Skeletal muscle tissue (tissue), 4 donors: ENCODE results near the gene PFN3. TPM values are rescaled to one million over a fixed set of nuclear protein-coding genes. Genes with fewer than 3 reads are reported as not detected.
A peak's percentile ranks its signal among the peaks of the same experiment; 100 is the strongest.
"Not testable (repeated sequence)": the region's sequence is repeated elsewhere in the genome, so short reads cannot be mapped to it uniquely, and the experiment has no call there.

Experiments used
- H3K27ac ChIP-seq: one replicate; pipeline ENCODE4 v1.7.0; 2013; ENCODE audit warnings: mild to moderate bottlenecking, low read depth, low read length, inconsistent platforms
- H3K27me3 ChIP-seq, 3 donors: one replicate each; pipeline ENCODE4 v1.7.0; 2013; ENCODE audit warnings: low read length in 3 of 3; ENCODE audit not compliant: control insufficient read depth in 3 of 3, insufficient read depth in 3 of 3
- H3K36me3 ChIP-seq, 3 donors: one replicate each; pipeline ENCODE4 v1.7.0; 2013; ENCODE audit warnings: low read length in 3 of 3; ENCODE audit not compliant: control insufficient read depth in 3 of 3, insufficient read depth in 3 of 3
- H3K4me1 ChIP-seq, 3 donors: one replicate each; pipeline ENCODE4 v1.7.0; 2013; ENCODE audit warnings: low read length in 3 of 3, mild to moderate bottlenecking in 3 of 3; ENCODE audit not compliant: control insufficient read depth in 3 of 3, insufficient read depth in 3 of 3
- H3K4me3 ChIP-seq, 3 donors: one replicate each; pipeline ENCODE4 v1.7.0; 2013; ENCODE audit warnings: low read length in 3 of 3
- H3K9ac ChIP-seq, 3 donors: one replicate each; pipeline ENCODE4 v1.7.0; 2013; ENCODE audit warnings: low read length in 3 of 3, mild to moderate bottlenecking in 3 of 3, moderate library complexity in 2 of 3, low read depth in 1 of 3
- H3K9me3 ChIP-seq, 3 donors: one replicate each; pipeline ENCODE4 v1.7.0; 2013; ENCODE audit warnings: low read length in 3 of 3; ENCODE audit not compliant: control insufficient read depth in 3 of 3
- total RNA-seq: library from RNA; depleted of rRNA; stranded (reverse); fragments of >200 nt; gene quantifications from one replicate; pipeline ENCODE4 v1.2.3, GENCODE V29; 2014
- donor health status: Osteomylitis.

Gene PFN3
- total RNA-seq, 1 donor from 2014 or later = not detected

- H3K9ac ChIP-seq = no peak overlapping the region
- H3K27ac ChIP-seq = no peak overlapping the region
- no peaks in the 10 kb centered on the region for H3K27me3 ChIP-seq
- peaks cover 35 to 47% (median 44%) of the 10 kb centered on the region in 3 donors for H3K4me1 ChIP-seq
- H3K9me3 ChIP-seq = no peaks in the 10 kb centered on the region
- no peaks in the 10 kb centered on the region for H3K36me3 ChIP-seq
- H3K4me3 ChIP-seq = no peak overlapping the region
Observed at GRCh38 chr5:177362292-177362609, 38.2 kb downstream of the PFN3 start.

GRCh38 chr5:177361418-177362291 is 38.8 kb downstream of the PFN3 start:
- Histone ChIP-seq H3K27ac (no peak overlapping the region), H3K27me3 (no peaks in the 10 kb centered on the region), H3K4me3 (no peak overlapping the region), H3K9ac (peak overlapping the region in 1 of 3 donors; percentile 25), H3K4me1 (peaks cover 35 to 46% (median 44%) of the 10 kb centered on the region in 3 donors), H3K9me3 (no peaks in the 10 kb centered on the region), H3K36me3 (no peaks in the 10 kb centered on the region)

GRCh38 chr5:177360740-177361139 is 39.7 kb downstream of the PFN3 start:
- not testable (repeated sequence) for H3K27ac ChIP-seq, H3K9me3 ChIP-seq, H3K36me3 ChIP-seq, H3K9ac ChIP-seq, H3K27me3 ChIP-seq, H3K4me3 ChIP-seq
- H3K4me1 ChIP-seq = peaks cover 29 to 40% (median 38%) of the 10 kb centered on the region in 3 donors

- Histone ChIP-seq H3K9ac (no peak overlapping the region), H3K27me3 (no peaks in the 10 kb centered on the region), H3K27ac (no peak overlapping the region), H3K36me3 (no peaks in the 10 kb centered on the region), H3K4me1 (peaks cover 29 to 40% (median 38%) of the 10 kb centered on the region in 3 donors), H3K4me3 (no peak overlapping the region), H3K9me3 (no peaks in the 10 kb centered on the region)
Observed at GRCh38 chr5:177359860-177360259, 40.6 kb downstream of the PFN3 start.

- H3K4me1 ChIP-seq = peaks cover 29 to 40% (median 38%) of the 10 kb centered on the region in 3 donors
- no peaks in the 10 kb centered on the region for H3K9me3 ChIP-seq
- peak overlapping the region in 2 of 3 donors; percentile 20 to 50 for H3K9ac ChIP-seq
- H3K4me3 ChIP-seq = no peak overlapping the region
- H3K27me3 ChIP-seq = no peaks in the 10 kb centered on the region
- H3K36me3 ChIP-seq = no peaks in the 10 kb centered on the region
- no peak overlapping the region for H3K27ac ChIP-seq
Observed at GRCh38 chr5:177359451-177359851, 41.0 kb downstream of the PFN3 start.

GRCh38 chr5:177358370-177358819 is 42.1 kb downstream of the PFN3 start:
- Histone ChIP-seq H3K4me3 (peak overlapping the region; percentile 41 to 58 (median 50)), H3K36me3 (no peaks in the 10 kb centered on the region), H3K9ac (peak overlapping the region; percentile 42 to 59 (median 50)), H3K27ac (no peak overlapping the region), H3K27me3 (no peaks in the 10 kb centered on the region), H3K4me1 (peaks cover 26 to 36% (median 34%) of the 10 kb centered on the region in 3 donors), H3K9me3 (no peaks in the 10 kb centered on the region)

GRCh38 chr5:177357459-177358351 is 42.8 kb downstream of the PFN3 start, which contains the start of gene RGS14:
TSS of gene RGS14 (plus strand) at chr5:177357924. CDS start at chr5:177358025, 101 bp downstream.
- Histone ChIP-seq H3K36me3 (no peaks in the 10 kb centered on the region), H3K4me1 (peaks cover 20 to 34% (median 29%) of the 10 kb centered on the region in 3 donors), H3K27ac (no peak within 1 kb of the TSS), H3K4me3 (peak within 1 kb of the TSS; percentile 41 to 58 (median 50)), H3K9me3 (no peaks in the 10 kb centered on the region), H3K27me3 (no peaks in the 10 kb centered on the region), H3K9ac (peak within 1 kb of the TSS; percentile 42 to 59 (median 50))

GRCh38 chr5:177357146-177357458 is 43.4 kb downstream of the PFN3 start:
- H3K9ac ChIP-seq = no peak overlapping the region
- no peak overlapping the region for H3K27ac ChIP-seq
- H3K9me3 ChIP-seq = no peaks in the 10 kb centered on the region
- H3K27me3 ChIP-seq = no peaks in the 10 kb centered on the region
- peaks cover 18 to 36% (median 30%) of the 10 kb centered on the region in 3 donors for H3K4me1 ChIP-seq
- no peak overlapping the region for H3K4me3 ChIP-seq
- no peaks in the 10 kb centered on the region for H3K36me3 ChIP-seq

GRCh38 chr5:177356746-177357145 is 43.7 kb downstream of the PFN3 start:
- H3K27me3 ChIP-seq = no peaks in the 10 kb centered on the region
- H3K4me1 ChIP-seq = peaks cover 18 to 39% (median 33%) of the 10 kb centered on the region in 3 donors
- no peaks in the 10 kb centered on the region for H3K9me3 ChIP-seq
- H3K9ac ChIP-seq = no peak overlapping the region
- no peaks in the 10 kb centered on the region for H3K36me3 ChIP-seq
- no peak overlapping the region for H3K27ac ChIP-seq
- H3K4me3 ChIP-seq = no peak overlapping the region

- H3K9me3 ChIP-seq = no peaks in the 10 kb centered on the region
- H3K4me1 ChIP-seq = peaks cover 23 to 42% (median 37%) of the 10 kb centered on the region in 3 donors
- H3K4me3 ChIP-seq = no peak overlapping the region
- peaks cover 0 to 2% (median 0%) of the 10 kb centered on the region in 3 donors for H3K36me3 ChIP-seq
- H3K27me3 ChIP-seq = no peaks in the 10 kb centered on the region
- H3K27ac ChIP-seq = no peak overlapping the region
- H3K9ac ChIP-seq = no peak overlapping the region
Observed at GRCh38 chr5:177355868-177356168, 44.6 kb downstream of the PFN3 start.
